H1 (cell line): Measurements from ENCODE around the gene MLLT6. TPM values are rescaled to one million over a fixed set of nuclear protein-coding genes. Genes with fewer than 3 reads are reported as not detected.

Experiments
- CTCF ChIA-PET: fragments of 300-600 bp; sonication (Branson Sonifier 250); formaldehyde crosslinking; loops from one replicate; lab custom pipeline; 2021; ENCODE audit not compliant: partially characterized antibody; lab: Charles Lee
- POLR2A ChIA-PET: fragments of 300-600 bp; sonication (Branson Sonifier 250); formaldehyde crosslinking; loops from one replicate; lab custom pipeline; 2021; ENCODE audit warnings: inconsistent platforms; ENCODE audit not compliant: partially characterized antibody; lab: Charles Lee
- DNase-seq, 2 experiments: peaks; one replicate each; pipeline versions ENCODE4 v3.0.0 to v3.0.0-alpha.2; 2010 to 2022; ENCODE audit warnings: low spot score in 2 of 2, low read depth in 1 of 2, mixed read lengths in 1 of 2
- FAIRE-seq: peaks from 2 replicates; lab custom pipeline; 2011; peaks lifted over from hg19 to GRCh38; lab: Jason Lieb, UNC
- H2AFZ ChIP-seq: 2 replicates; pipeline ENCODE4 v1.8.1; 2012; ENCODE audit warnings: low read length, inconsistent platforms
- H2AK5ac ChIP-seq: 2 replicates; pipeline ENCODE4 v1.6.1; 2013; ENCODE audit warnings: low read depth, low read length
- H2BK120ac ChIP-seq: replicated peaks from 2 replicates; pipeline ENCODE3; 2013; ENCODE audit warnings: low read depth, low read length, inconsistent platforms
- H2BK12ac ChIP-seq: 2 replicates; pipeline ENCODE4 v1.6.1; 2013; ENCODE audit warnings: low read depth, low read length
- H2BK15ac ChIP-seq: 2 replicates; pipeline ENCODE4 v1.6.1; 2013; ENCODE audit warnings: low read length
- H2BK20ac ChIP-seq: 2 replicates; pipeline ENCODE4 v1.6.1; 2013; ENCODE audit warnings: low read length
- H2BK5ac ChIP-seq: 2 replicates; pipeline ENCODE4 v1.6.1; 2013; ENCODE audit warnings: low read depth, low read length
- H3K14ac ChIP-seq: 2 replicates; pipeline ENCODE4 v1.6.1; 2013; ENCODE audit warnings: inconsistent platforms; ENCODE audit not compliant: insufficient read length
- H3K18ac ChIP-seq: 2 replicates; pipeline ENCODE4 v1.6.1; 2013; ENCODE audit warnings: low read length; ENCODE audit errors: extremely low read depth
- H3K23ac ChIP-seq: 2 replicates; pipeline ENCODE4 v1.6.1; 2013; ENCODE audit warnings: inconsistent platforms; ENCODE audit not compliant: insufficient read length
- H3K23me2 ChIP-seq: 2 replicates; pipeline ENCODE4 v1.6.1; 2013; ENCODE audit warnings: low read depth, low read length
- H3K27ac ChIP-seq: 2 replicates; pipeline ENCODE4 v1.6.1; 2011; ENCODE audit warnings: low read depth, low read length, inconsistent platforms
- H3K27me3 ChIP-seq, 4 experiments: replicated peaks in 1 of 4; 1 replicate in 1 of 4; 2 replicates in 3 of 4; pipeline versions ENCODE4 v1.6.1 to v1.8.1; 2011 to 2013; ENCODE audit warnings: low read length in 3 of 4, mild to moderate bottlenecking in 3 of 4, inconsistent platforms in 2 of 4, mixed read lengths in 2 of 4, moderate library complexity in 1 of 4; ENCODE audit not compliant: control insufficient read depth in 3 of 4, insufficient read depth in 3 of 4; ENCODE audit errors: extremely low read depth in 1 of 4
- H3K36me3 ChIP-seq, 4 experiments: 2 replicates each; pipeline versions ENCODE4 v1.6.1 to v1.8.1; 2011 to 2013; ENCODE audit warnings: mild to moderate bottlenecking in 4 of 4, low read length in 3 of 4, moderate library complexity in 2 of 4, control low read depth in 1 of 4, inconsistent platforms in 1 of 4; ENCODE audit not compliant: insufficient read depth in 4 of 4, control insufficient read depth in 2 of 4
- H3K4ac ChIP-seq: replicated peaks from 2 replicates; pipeline ENCODE3; 2013; ENCODE audit warnings: low read length, low read depth, mixed read lengths, inconsistent platforms; ENCODE audit not compliant: insufficient read length
- H3K4me1 ChIP-seq, 4 experiments: replicated peaks in 1 of 4; 1 replicate in 1 of 4; 2 replicates in 3 of 4; pipeline versions ENCODE4 v1.6.1 to v1.8.1; 2011 to 2013; ENCODE audit warnings: low read length in 3 of 4, inconsistent platforms in 2 of 4, mixed read lengths in 1 of 4; ENCODE audit not compliant: insufficient read depth in 4 of 4, control insufficient read depth in 3 of 4
- H3K4me2 ChIP-seq, 2 experiments: 2 replicates each; pipeline versions ENCODE4 v1.6.1 to v1.8.1; 2011 to 2013; ENCODE audit warnings: low read depth in 2 of 2, low read length in 2 of 2, control low read depth in 1 of 2, inconsistent platforms in 1 of 2, mild to moderate bottlenecking in 1 of 2; ENCODE audit not compliant: insufficient read depth in 1 of 2
- H3K4me3 ChIP-seq, 4 experiments: fragments of 200-600, 300-600 bp in 1 of 4; sonication (generic), shearing (Covaris generic), sonication (Bioruptor Twin) in 1 of 4; 2 replicates each; pipeline versions ENCODE4 v1.5.1 to v1.8.1; 2011 to 2016; ENCODE audit warnings: low read length in 4 of 4, low read depth in 3 of 4, control low read depth in 2 of 4, inconsistent platforms in 2 of 4, mild to moderate bottlenecking in 2 of 4, mixed read lengths in 1 of 4, moderate library complexity in 1 of 4; ENCODE audit not compliant: insufficient read depth in 2 of 4; ENCODE audit errors: extremely low read depth in 1 of 4
- H3K56ac ChIP-seq: replicated peaks from 2 replicates; pipeline ENCODE3; 2013; ENCODE audit warnings: low read depth, mild to moderate bottlenecking, mixed read lengths, low read length, inconsistent platforms; ENCODE audit not compliant: insufficient read length
- H3K79me1 ChIP-seq: 2 replicates; pipeline ENCODE4 v1.6.1; 2013; ENCODE audit warnings: low read depth, low read length, control low read depth
- H3K79me2 ChIP-seq, 2 experiments: 2 replicates each; pipeline versions ENCODE4 v1.6.1 to v1.8.1; 2012 to 2013; ENCODE audit warnings: low read length in 2 of 2, mild to moderate bottlenecking in 2 of 2, inconsistent platforms in 1 of 2; ENCODE audit not compliant: insufficient read depth in 2 of 2, control insufficient read depth in 1 of 2
- H3K9ac ChIP-seq, 4 experiments: replicated peaks in 1 of 4; 1 replicate in 1 of 4; 2 replicates in 3 of 4; pipeline versions ENCODE4 v1.6.1 to v1.8.1; 2011 to 2013; ENCODE audit warnings: low read depth in 3 of 4, low read length in 3 of 4, control low read depth in 2 of 4, mild to moderate bottlenecking in 2 of 4, moderate library complexity in 2 of 4, inconsistent platforms in 1 of 4; ENCODE audit errors: extremely low read depth in 1 of 4
- H3K9me3 ChIP-seq, 2 experiments: 2 replicates each; pipeline versions ENCODE4 v1.6.1 to v1.8.1; 2012 to 2013; ENCODE audit warnings: mild to moderate bottlenecking in 2 of 2, moderate library complexity in 2 of 2, control low read depth in 1 of 2, inconsistent platforms in 1 of 2, low read depth in 1 of 2, low read length in 1 of 2, mixed read lengths in 1 of 2; ENCODE audit not compliant: insufficient read depth in 2 of 2
- H4K20me1 ChIP-seq, 2 experiments: replicated peaks in 1 of 2; 2 replicates each; pipeline versions ENCODE3 to v1.8.1; 2011 to 2013; ENCODE audit warnings: inconsistent platforms in 2 of 2, low read length in 2 of 2, mild to moderate bottlenecking in 1 of 2; ENCODE audit not compliant: insufficient read depth in 2 of 2, control insufficient read depth in 1 of 2
- H4K5ac ChIP-seq: 2 replicates; pipeline ENCODE4 v1.6.1; 2013; ENCODE audit warnings: low read length, low read depth, mixed read lengths, inconsistent platforms; ENCODE audit not compliant: insufficient read length
- H4K8ac ChIP-seq: 2 replicates; pipeline ENCODE4 v1.8.0; 2013; ENCODE audit warnings: mild to moderate bottlenecking, moderate library complexity, low read length, inconsistent platforms; ENCODE audit not compliant: insufficient read depth; ENCODE audit errors: extremely low read depth
- H4K91ac ChIP-seq: replicated peaks from 2 replicates; pipeline ENCODE3; 2013; ENCODE audit warnings: low read length, mixed read lengths, inconsistent platforms; ENCODE audit not compliant: insufficient read length
- EZH2 ChIP-seq: fragments of 200-600 bp; sonication (generic); IDR thresholded peaks from 2 replicates; pipeline ENCODE4 v1.7.1; 2012; ENCODE audit warnings: low read depth, mild to moderate bottlenecking, moderate library complexity, low read length, inconsistent platforms; ENCODE audit not compliant: severe bottlenecking
- NRF1 ChIP-seq: IDR thresholded peaks from 2 replicates; pipeline ENCODE4 v1.6.1; 2011; ENCODE audit warnings: mild to moderate bottlenecking, low read depth, low read length, improper control_type of control experiment
- ZNF274 ChIP-seq: IDR thresholded peaks from 2 replicates; pipeline ENCODE4 v1.7.0; 2012; ENCODE audit warnings: low read length, borderline replicate concordance; ENCODE audit errors: extremely low read depth
- WGBS, 2 experiments: shearing (Covaris generic) in 1 of 2; methylation state at CpG; one replicate each; pipeline versions ENCODE4 v1.1.6 to v1.1.7; 2013 to 2015; ENCODE audit warnings: low lambda C conversion rate in 2 of 2, mixed read lengths in 2 of 2, inconsistent platforms in 1 of 2, low coverage in 1 of 2, missing lambda C conversion rate in 1 of 2; ENCODE audit not compliant: insufficient replicate concordance in 2 of 2, insufficient coverage in 1 of 2, insufficient read length in 1 of 2; ENCODE audit errors: extremely low coverage in 1 of 2, missing lambda C conversion rate in 1 of 2; 5-methylcytosine and 5-hydroxymethylcytosine counted together
- polyA plus RNA-seq, 7 experiments: library from polyadenylated mRNA; depleted of rRNA in 3 of 7; stranded (reverse) in 5 of 7; unstranded in 2 of 7; fragments of >200 nt in 5 of 7; fragments of 200-250 nt in 2 of 7; gene quantifications; 1 replicate in 5 of 7; 2 replicates in 1 of 7; 4 replicates in 1 of 7; pipeline versions ENCODE4 v1.2.1 to v1.2.3, GENCODE V29; 2011 to 2013; ENCODE audit warnings: missing spikeins in 2 of 7, mixed read lengths in 2 of 7
- total RNA-seq: library from RNA; stranded (reverse); fragmentation: NEBNext Ultra II Directional; extraction: Animal tissue kit (Norgen Biotek cat#: 25700); gene quantifications from 2 replicates; pipeline ENCODE4 v1.2.1, GENCODE V29; 2021

Gene MLLT6
- total and polyA plus RNA-seq, 2 of the 8 experiments (the other 6 are each of a cell fraction or from before 2014, with no cell fraction given), result 6.5 to 8.0 TPM

DNA sequence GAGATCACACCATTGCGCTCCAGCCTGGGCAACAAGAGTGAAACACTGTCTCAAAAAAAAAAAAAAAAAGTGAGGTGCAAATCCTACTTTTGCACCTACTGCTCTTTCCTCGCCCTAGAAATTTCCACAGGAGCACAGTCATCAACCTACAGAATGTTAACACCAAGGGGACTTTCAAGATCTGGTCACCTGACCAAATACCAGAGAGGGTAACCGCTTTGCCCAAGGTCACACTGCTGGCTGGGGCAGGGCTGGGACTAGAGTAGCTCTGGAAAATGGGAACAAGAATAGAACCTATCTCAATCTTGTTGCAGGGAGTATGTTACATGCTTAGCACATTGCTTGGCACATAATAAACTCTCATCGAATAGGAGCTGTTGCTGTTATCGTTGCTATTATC is 6.3 kb upstream of the MLLT6 start:
- Histone ChIP-seq H3K56ac (no peak overlapping the region), H3K27me3 (peaks cover 27 to 67% (median 62%) of the 10 kb centered on the region in 4 experiments), H3K14ac (no peak overlapping the region), H2BK12ac (peak overlapping the region; percentile 50; the same call in 1 of the 2 replicates), H3K4me2 (no peak overlapping the region), H3K23ac (no peak overlapping the region), H4K20me1 (peaks cover 0 to 16% of the 10 kb centered on the region in 2 experiments), H2AK5ac (peak overlapping the region; percentile 75; the same call in 1 of the 2 replicates), H2BK20ac (peak overlapping the region; percentile 61; the same call in 1 of the 2 replicates), H3K18ac (no peak overlapping the region), H3K79me1 (no peaks in the 10 kb centered on the region), H3K4me1 (peaks cover 8 to 21% (median 15%) of the 10 kb centered on the region in 4 experiments), H3K79me2 (no peaks in the 10 kb centered on the region), H3K4me3 (no peak overlapping the region), H3K23me2 (peaks cover 7% of the 10 kb centered on the region; the same call in 1 of the 2 replicates), H3K27ac (no peak overlapping the region), H4K5ac (no peak overlapping the region), H3K9ac (no peak overlapping the region), H3K36me3 (no peaks in the 10 kb centered on the region), H2AFZ (no peak overlapping the region), H3K4ac (no peak overlapping the region), H3K9me3 (no peaks in the 10 kb centered on the region), H4K8ac (no peak overlapping the region), H4K91ac (no peak overlapping the region), H2BK15ac (no peak overlapping the region), H2BK5ac (no peak overlapping the region), H2BK120ac (no peak overlapping the region)
- ChIA-PET POLR2A (interaction anchor here (1.2 to 1.3 kb wide), 2 partner anchors 10 to 248 kb away, joined by 4 read pairs; no protein-coding TSS in a partner anchor), CTCF (interaction anchor here (0.5 to 2.4 kb wide), 7 partner anchors 8 to 38 kb away, joined by 3 to 12 read pairs (median 5); no protein-coding TSS in a partner anchor)
- DNase-seq, result no peak
- FAIRE-seq, result no peak
- 83% methylated on average over 4 of the region's 5 CpGs; no CpG with 5 or more reads in 1 of the 2 experiments for WGBS, 2 experiments
- no peak for TF ChIP-seq NRF1
- TF ChIP-seq EZH2, result no peak
- TF ChIP-seq ZNF274, result no peak
